HG02938 (cell line): ENCODE data around the gene PRKAG1.

Experiments
- ATAC-seq: cut with Tn5 transposase; IDR thresholded peaks from one replicate; pipeline ENCODE4 v1.9.1; 2021; ENCODE audit warnings: mild to moderate bottlenecking, moderate library complexity; ENCODE audit not compliant: unreplicated experiment

PRKAG1 gene

GRCh38 chr12:49050507-49051372 lies 32.2 kb upstream of the PRKAG1 start:
- no peak for ATAC-seq

DNA sequence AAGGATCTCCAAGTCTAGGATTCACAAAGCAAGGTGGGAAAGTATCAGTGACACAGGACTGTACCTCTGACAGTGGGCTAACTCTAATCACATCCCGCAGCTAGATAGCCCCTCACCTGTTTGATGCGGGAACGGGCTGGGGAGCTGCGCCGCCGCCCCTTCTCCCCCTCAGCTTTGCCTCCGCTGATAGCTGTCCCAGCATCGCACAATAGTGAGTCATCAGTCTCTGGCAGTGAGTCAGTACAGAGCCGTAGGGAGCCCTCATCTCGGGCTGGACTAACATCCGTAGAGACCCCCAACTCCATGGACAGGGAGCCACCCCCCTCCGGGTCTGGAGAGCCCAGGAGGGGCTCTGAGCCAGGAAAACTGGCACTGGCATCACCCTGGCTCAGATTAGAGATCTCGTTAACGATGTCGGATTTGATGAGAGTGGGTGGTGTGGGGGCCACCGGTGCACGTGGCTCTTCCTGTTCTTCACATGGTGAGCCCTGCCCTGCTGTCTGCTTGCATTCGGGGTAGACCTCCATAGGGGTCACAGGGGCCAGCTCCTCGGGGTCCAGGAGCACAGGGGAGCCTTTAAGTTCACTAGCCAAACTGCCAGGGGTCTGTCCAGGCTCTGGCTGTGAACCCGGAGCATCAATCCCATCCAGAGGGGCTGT lies 31.1 kb upstream of the PRKAG1 start:
- no peak for ATAC-seq

GRCh38 chr12:49048953-49049352 lies 30.4 kb upstream of the PRKAG1 start:
- no peak for ATAC-seq

DNA sequence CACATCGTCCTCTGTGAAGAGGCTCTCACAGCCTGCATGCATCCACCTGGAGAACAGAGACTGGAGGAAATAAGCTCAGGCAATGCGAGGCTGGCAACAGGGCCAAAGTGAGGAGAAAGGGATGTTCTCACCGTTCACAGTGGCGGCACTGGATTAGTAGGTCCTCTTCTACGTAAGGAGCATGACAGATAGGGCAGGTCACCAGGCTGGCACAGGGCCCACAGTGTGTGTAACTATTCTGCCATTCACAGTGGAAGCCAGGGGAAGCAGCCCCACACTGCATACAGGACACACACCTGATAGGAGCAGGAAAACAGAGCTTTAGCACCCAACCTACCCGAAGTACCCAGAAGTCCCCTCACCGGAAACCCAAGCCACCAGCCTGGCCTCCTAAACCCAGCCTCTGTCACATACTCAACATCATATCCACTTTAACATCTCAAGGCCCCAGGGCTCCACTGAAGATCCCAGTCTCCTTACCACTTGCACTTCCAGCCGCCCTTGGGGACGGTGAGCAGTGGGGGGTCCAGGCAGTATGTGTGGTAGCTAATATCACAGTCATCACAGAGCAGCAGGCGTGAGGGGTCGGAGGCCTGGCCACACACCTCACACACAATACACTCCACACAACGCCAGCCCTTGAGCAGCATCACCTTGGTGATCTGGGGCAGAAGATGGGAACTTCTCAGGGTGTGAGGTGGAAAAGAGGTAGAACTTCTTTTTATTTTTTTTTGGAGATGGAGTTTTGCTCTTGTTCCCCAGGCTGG lies 27.7 kb upstream of the PRKAG1 start:
- no peak for ATAC-seq

GRCh38 chr12:49044660-49045059 lies 26.1 kb upstream of the PRKAG1 start:
- no peak for ATAC-seq

- no peak for ATAC-seq
Observed at GRCh38 chr12:49043856-49044258, 25.3 kb upstream of the PRKAG1 start.

DNA sequence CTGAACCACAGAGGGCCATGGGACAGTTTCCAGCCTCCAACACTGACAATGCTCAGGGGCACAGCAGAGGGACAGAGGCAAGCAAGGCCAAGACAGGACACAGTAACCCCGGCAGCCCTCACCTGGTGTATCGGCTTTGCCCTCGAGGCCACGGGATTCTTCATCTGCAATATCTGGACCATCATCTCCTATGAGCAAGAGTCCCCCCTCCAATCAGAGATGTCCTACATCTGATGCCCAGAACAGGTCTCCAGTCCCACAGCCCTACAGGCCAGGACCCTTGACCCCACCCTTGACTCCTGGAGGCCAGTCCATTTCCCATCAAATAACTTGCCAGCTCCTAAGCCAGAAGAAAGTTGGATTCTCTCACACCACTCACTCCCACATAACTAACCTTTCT lies 24.7 kb upstream of the PRKAG1 start:
- ATAC-seq, result no peak

DNA sequence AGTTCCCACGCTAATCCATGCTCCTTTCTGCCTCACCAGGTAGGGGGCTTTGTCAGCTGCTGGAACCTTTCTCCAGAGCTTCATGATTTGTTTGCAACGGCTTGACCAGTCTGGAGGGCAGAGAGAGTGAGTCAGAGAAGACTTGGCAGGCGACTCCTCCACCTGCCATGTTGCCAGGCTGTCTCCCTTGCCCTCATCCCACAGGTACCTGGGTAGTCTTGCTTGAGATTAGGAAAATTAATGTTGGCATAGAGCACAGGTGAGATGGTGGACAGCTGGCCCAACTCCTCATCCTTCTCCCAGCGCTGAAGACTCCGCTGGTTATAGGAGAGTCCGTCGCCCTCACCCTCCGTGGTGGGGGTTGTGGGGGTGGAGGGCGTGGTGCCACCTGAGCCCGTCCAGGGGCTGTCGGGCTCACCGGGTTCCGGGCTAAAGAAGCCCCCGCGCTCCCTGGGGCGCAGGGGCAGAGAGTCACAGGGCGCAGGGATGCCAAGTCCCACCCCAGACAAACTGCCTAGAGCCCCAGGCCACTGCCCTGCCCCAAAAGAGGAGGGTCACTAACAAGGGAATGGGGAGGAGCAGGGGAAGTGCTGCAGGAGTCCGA lies 23.4 kb upstream of the PRKAG1 start:
- ATAC-seq, result no peak

DNA sequence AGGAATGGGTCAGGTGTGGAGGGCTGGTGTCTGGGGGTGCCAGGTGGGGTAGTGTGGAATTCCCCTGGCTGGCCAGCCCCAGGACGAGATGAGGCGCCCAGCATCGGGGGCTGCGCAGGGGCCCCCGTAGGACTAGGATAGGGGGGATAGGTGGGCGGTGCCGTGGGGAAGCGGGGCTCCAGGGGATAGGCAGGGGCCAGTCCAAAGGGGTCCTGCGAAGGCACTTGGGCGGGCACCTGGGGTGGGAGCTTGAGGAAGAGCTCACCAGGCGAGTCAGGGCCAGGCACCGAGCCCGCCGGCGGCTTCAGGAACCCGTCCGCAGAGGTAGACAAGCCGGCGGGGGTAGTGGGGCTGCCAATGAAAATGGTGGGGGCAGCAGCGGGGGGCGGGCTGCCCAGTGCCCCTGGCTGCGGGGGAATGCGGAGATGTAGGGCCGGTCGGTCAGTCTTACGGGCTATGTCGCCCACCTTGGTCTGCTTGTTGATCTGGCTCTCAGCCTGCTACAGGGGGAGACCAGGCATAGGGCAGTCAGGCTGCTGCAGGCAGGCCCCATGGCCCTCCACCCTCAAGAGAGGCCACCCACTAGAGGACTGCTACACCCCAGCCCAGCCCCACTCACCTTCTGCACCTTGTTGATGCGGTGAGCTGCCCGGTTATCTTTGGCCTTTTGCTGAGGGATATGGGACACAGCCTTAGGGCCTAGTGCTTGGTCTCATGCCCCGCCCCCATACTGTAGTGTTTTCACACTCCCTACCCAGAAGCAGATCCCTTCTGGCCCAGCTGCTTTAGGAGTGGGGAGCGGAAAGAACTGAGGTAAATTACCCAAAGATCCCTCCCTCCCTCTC lies 22.7 kb upstream of the PRKAG1 start:
- ATAC-seq, result no peak

- no peak for ATAC-seq
Observed at GRCh38 chr12:49040364-49040855, 21.8 kb upstream of the PRKAG1 start.

- ATAC-seq, result no peak
Observed at GRCh38 chr12:49039421-49040363, 21.1 kb upstream of the PRKAG1 start.

- ATAC-seq, result no peak
Observed at GRCh38 chr12:49038291-49038955, 19.8 kb upstream of the PRKAG1 start.

DNA sequence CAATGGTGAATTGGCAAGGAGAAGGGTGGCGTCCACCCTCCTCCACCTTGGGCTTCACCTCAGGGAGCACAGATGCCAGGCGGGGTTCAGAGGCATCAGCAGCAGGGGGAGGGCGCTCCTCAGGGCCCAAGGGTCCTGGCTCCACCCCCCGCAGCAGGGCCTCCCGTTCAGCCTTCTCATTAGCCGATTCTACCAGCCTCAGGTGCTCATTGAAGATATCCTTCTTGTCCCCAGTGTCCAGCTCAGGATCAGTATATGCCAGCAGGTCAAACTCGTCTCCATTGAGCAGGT lies 19.3 kb upstream of the PRKAG1 start:
- ATAC-seq, result no peak

- no peak for ATAC-seq
Observed at GRCh38 chr12:49037111-49037946, 18.8 kb upstream of the PRKAG1 start.

- no peak for ATAC-seq
Observed at GRCh38 chr12:49036029-49036428, 17.5 kb upstream of the PRKAG1 start.

- no peak for ATAC-seq
Observed at GRCh38 chr12:49034286-49034622, 15.7 kb upstream of the PRKAG1 start.

GRCh38 chr12:49033611-49034285 lies 15.2 kb upstream of the PRKAG1 start:
- no peak for ATAC-seq
